ENCODE data around the gene TP53. TPM values are rescaled to one million over a fixed set of nuclear protein-coding genes. Genes with fewer than 3 reads are reported as not detected.
"Not testable (repeated sequence)": the region's sequence is repeated elsewhere in the genome, so short reads cannot be mapped to it uniquely, and the experiment has no call there.

The TP53 gene
- total RNA-seq, 1 donor from 2014 or later, result 23.6 TPM

DNA sequence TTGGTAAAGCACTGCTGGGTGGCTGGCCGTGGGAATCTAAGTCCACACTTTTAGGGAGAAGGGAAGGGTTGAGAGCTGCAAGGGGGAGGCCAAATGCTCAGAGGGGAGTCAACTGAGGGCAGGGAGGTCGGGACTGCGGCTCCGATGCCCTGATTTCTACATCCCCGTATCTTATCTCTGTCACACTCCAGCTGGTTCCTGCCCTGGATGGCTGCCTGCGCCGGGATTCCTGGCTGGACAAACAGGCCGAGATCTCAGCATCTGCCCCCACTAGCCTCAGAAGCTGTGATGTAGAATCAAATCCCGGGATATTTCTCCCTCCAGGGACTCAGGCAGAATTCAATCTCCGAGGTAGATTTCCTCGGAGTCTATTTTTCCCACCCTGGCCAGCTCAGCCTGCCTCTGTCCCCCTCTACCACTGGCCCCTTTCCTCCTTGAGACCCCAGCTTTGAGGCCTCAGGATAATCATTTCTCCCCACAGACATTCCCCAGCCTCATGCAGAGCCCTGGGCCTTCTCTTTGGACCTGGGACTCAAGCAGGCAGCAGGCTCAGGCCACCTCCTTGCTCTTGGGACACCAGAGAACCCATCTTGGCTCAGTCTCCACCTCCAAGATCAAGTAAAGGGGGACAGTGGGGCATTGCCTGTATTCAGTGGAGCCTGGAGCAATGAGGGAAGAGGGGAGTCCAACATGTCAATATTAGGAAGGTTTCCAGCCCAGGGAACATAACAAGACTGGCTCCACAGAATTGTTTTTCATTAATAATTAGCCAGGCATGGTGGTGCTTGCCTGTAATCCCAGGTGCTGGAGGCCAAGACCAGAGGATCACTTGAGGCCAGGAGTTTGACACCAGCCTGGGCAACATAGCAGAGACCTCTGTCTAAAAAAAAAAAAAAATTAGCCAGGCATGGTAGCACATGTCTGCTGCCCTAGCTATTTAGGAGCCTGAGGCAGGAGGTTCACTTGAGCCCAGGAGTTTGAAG, 55.6 kb downstream of the TP53 start:
- DNase-seq, result no peak

- no peak for DNase-seq
Observed at GRCh38 chr17:7629939-7630571, 57.2 kb downstream of the TP53 start, which contains the start of gene SHBG. SHBG (plus strand) TSS chr17:7630135; CDS start chr17:7630173, 38 bp downstream.

GRCh38 chr17:7627250-7628121, 59.8 kb downstream of the TP53 start, which contains the start of gene SAT2:
SAT2 (minus strand) TSS chr17:7627821; CDS start chr17:7627635, 186 bp downstream.
- DNase-seq, result peak; percentile 98

GRCh38 chr17:7626956-7627249, 60.4 kb downstream of the TP53 start:
- no peak for DNase-seq

- DNase-seq, result no peak
Observed at GRCh38 chr17:7626307-7626706, 61.0 kb downstream of the TP53 start.

DNA sequence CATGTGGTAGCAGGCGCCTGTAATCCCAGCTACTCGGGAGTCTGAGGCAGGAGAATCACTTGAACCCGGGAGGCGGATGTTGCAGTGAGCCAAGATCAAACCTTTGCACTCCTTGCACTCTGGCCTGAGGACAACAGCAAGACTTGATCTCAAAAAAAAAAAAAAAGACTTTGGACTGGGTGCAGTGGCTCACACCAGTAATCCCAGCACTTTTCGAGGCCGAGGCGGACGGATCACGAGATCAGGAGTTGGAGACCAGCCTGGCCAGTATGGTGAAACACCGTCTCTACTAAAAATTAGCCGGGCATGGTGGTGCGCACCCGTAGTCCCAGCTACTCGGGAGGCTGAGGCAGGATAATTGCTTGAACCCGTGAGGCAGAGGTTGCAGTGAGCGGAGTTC, 61.5 kb downstream of the TP53 start:
- DNase-seq, result not testable (repeated sequence)

DNA sequence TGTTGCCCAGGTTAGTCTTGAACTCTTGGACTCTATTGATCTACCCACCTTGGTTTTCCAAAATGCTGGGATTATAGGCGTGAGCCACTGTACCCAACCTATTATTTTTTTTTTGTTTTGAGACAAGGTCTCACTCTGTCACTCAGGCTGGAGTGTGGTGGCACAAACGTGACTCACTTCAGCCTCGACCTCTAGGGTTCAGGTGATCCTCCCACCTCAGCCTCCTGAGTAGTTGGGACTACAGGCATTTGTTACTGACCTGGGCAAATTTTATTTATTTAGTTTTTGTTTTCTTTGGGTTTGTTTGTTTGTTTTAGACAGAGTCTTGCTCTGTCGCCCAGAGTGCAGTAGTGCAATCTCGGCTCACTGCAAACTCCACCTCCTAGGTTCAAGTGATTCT, 63.6 kb downstream of the TP53 start:
- DNase-seq, result no peak

- DNase-seq, result no peak
Observed at GRCh38 chr17:7620835-7621234, 66.5 kb downstream of the TP53 start.

- no peak for DNase-seq
Observed at GRCh38 chr17:7618608-7619007, 68.7 kb downstream of the TP53 start.

Other genes with a start within 250 kb of the TP53 start
- gene FGF11, start 248.0 kb downstream of the TP53 start, total RNA-seq, result 5.4 TPM
- 27.9 TPM for gene CHRNB1, start 242.4 kb downstream of the TP53 start, total RNA-seq
- 22.9 TPM for gene ZBTB4, start 207.9 kb downstream of the TP53 start, total RNA-seq
- gene SLC35G6, start 206.0 kb downstream of the TP53 start, total RNA-seq, result not detected
- 71.4 TPM for gene POLR2A, start 203.1 kb downstream of the TP53 start, total RNA-seq
- 18.0 TPM for gene TNFSF12, start 138.4 kb downstream of the TP53 start, total RNA-seq
- gene TNFSF13, start 128.7 kb downstream of the TP53 start, total RNA-seq, result 6.6 TPM
- gene SENP3, start 125.6 kb downstream of the TP53 start, total RNA-seq, result 36.8 TPM
- gene CD68, start 107.9 kb downstream of the TP53 start, total RNA-seq, result 2.4 TPM
- gene MPDU1, start 103.6 kb downstream of the TP53 start, total RNA-seq, result 27.4 TPM
- gene SOX15, start 97.4 kb downstream of the TP53 start, total RNA-seq, result 9.6 TPM
- gene FXR2, start 72.6 kb downstream of the TP53 start, total RNA-seq, result 47.8 TPM
- gene SAT2, start 59.7 kb downstream of the TP53 start, total RNA-seq, result 33.2 TPM
- gene SHBG, start 57.4 kb downstream of the TP53 start, total RNA-seq, result not detected
- gene ATP1B2, start 36.6 kb downstream of the TP53 start, total RNA-seq, result 0.92 TPM
- 5.2 TPM for gene WRAP53, start 987 bp upstream of the TP53 start, total RNA-seq
- 2.3 TPM for gene EFNB3, start 17.7 kb upstream of the TP53 start, total RNA-seq
- gene DNAH2, start 30.3 kb upstream of the TP53 start, total RNA-seq, result 0.31 TPM
- gene KDM6B, start 146.7 kb upstream of the TP53 start, total RNA-seq, result 8.4 TPM
- gene TMEM88, start 167.6 kb upstream of the TP53 start, total RNA-seq, result 4.5 TPM
- gene NAA38, start 170.1 kb upstream of the TP53 start, total RNA-seq, result 64.7 TPM
- 12.8 TPM for gene CYB5D1, start 170.5 kb upstream of the TP53 start, total RNA-seq
- gene CHD3, start 201.3 kb upstream of the TP53 start, total RNA-seq, result 78.9 TPM
- 12.5 TPM for gene RNF227, start 228.8 kb upstream of the TP53 start, total RNA-seq
- 0.82 TPM for gene KCNAB3, start 242.4 kb upstream of the TP53 start, total RNA-seq
- gene TRAPPC1, start 244.5 kb upstream of the TP53 start, total RNA-seq, result 21.7 TPM
- gene CNTROB, start 244.7 kb upstream of the TP53 start, total RNA-seq, result 18.2 TPM